ENCODE results near the gene FGG.

Gene FGG

DNA sequence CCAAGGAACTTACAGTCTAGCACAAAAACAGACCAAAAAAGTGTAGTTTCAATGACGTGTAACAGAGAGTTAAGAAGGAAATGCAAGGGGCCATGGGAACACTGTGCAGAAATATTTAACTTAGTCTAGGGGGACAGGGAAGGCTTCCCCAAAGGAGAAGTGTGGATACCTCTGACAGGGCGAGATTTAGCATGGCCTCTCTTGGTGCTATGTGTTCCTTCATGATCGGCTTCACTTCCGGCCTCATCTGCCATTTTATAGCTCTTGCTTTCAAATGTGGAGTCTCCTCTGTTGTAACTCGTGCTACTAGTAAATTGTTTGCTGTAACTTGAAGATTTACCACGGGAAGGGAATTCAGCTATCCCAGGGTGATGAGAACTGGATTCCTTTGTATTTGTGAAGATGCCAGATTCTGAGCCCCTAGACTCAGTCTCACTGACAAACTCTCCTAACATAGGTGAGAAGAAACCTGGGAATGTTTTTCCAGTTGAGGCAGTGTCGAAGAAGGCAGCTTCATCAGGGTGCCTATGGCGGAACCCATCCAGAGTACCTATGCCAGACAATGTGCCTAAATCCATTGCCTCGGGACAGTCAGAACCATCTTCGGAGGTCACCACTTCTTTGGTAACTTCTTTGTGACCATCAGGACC, 27.0 kb downstream of the FGG start:
- TF ChIP-seq, protein P1, sequence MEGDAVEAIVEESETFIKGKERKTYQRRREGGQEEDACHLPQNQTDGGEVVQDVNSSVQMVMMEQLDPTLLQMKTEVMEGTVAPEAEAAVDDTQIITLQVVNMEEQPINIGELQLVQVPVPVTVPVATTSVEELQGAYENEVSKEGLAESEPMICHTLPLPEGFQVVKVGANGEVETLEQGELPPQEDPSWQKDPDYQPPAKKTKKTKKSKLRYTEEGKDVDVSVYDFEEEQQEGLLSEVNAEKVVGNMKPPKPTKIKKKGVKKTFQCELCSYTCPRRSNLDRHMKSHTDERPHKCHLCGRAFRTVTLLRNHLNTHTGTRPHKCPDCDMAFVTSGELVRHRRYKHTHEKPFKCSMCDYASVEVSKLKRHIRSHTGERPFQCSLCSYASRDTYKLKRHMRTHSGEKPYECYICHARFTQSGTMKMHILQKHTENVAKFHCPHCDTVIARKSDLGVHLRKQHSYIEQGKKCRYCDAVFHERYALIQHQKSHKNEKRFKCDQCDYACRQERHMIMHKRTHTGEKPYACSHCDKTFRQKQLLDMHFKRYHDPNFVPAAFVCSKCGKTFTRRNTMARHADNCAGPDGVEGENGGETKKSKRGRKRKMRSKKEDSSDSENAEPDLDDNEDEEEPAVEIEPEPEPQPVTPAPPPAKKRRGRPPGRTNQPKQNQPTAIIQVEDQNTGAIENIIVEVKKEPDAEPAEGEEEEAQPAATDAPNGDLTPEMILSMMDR (IDR thresholded peaks at IDR 0.05; ENCODE audit: insufficient read depth, low read depth, low read length, missing control alignments): no peak
- no peak overlapping the region for H3K4me3 ChIP-seq (ENCODE audit: low read depth, low read length)
- DNase-seq (ENCODE audit: low read depth): no peak

- TF ChIP-seq, protein P1 (IDR thresholded peaks at IDR 0.05; ENCODE audit: insufficient read depth, low read depth, low read length, missing control alignments): no peak
- no peak for DNase-seq (ENCODE audit: low read depth)
- H3K4me3 ChIP-seq (ENCODE audit: low read depth, low read length): no peak overlapping the region
These were observed 28.2 kb downstream of the FGG start for GRCh38 chr4:154584259-154584658.

- TF ChIP-seq, protein P1 (IDR thresholded peaks at IDR 0.05; ENCODE audit: insufficient read depth, low read depth, low read length, missing control alignments): no peak
- no peak overlapping the region for H3K4me3 ChIP-seq (ENCODE audit: low read depth, low read length)
- DNase-seq (ENCODE audit: low read depth): no peak
These were observed 28.8 kb downstream of the FGG start for GRCh38 chr4:154583677-154584076.

DNA sequence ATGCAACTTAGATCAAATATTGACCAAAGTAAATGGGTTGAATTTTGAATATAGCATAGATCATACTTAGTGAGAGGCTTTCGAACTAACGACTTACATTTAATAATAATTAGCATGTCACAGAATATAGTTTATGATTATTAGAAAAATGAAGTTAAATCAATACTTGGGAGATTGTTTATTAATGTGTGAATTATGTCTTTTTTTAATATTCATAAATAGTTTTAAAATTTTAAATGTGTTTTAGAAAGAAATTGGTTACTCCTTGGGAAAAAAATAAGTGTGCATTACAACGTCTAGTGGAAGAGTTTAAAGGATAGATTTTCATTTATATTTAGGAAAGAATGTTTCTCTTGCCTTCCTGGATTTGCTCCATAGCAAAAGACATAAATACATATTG, 29.2 kb downstream of the FGG start:
- DNase-seq (ENCODE audit: low read depth): no peak
- TF ChIP-seq, protein P1 (IDR thresholded peaks at IDR 0.05; ENCODE audit: insufficient read depth, low read depth, low read length, missing control alignments): no peak

DNA sequence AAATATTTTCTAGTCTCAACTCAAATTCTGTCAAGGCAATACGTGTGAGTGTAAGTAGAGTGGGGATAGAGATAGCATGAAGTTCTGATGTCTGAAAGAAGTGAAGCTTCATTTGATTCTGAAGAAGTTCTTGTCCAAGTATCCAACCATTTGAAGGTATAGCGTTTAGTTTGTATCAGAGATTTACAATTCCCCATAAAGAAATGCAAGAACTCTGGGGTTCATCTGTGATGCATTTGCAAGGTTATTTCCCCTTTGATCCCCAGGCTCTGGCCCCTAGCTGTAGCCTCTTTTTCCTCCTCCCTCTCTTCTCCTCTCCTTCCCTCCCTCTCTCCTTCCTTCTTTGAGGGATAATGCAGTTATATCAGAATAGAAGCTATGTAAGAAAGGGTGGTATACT, 29.7 kb downstream of the FGG start:
- TF ChIP-seq, protein P1 (IDR thresholded peaks at IDR 0.05; ENCODE audit: insufficient read depth, low read depth, low read length, missing control alignments): no peak
- H3K4me3 ChIP-seq (ENCODE audit: low read depth, low read length): no peak overlapping the region
- no peak for DNase-seq (ENCODE audit: low read depth)

More for the DNA sequence above, 29.2 kb downstream of the FGG start:
- no peak overlapping the region for H3K4me3 ChIP-seq (ENCODE audit: low read depth, low read length)

DNA sequence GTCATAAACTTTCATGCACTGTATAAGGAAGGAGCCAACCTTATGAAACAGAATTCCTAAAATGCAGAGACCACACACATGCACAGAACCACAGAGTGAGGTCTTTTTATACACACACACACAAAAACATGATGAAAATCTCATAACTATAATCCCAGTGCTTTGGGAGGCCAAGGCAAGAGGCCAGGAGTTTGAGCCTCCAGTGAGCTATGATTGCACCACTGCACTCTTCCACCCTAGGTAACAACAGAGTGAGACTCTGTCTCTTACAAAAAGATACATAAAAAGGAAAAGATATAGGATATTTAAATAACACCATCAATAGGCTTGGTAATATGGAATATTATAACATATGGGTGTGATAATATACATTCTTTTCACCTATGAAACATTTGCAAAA, 32.5 kb downstream of the FGG start:
- no peak overlapping the region for H3K4me3 ChIP-seq (ENCODE audit: low read depth, low read length)
- TF ChIP-seq, protein P1 (IDR thresholded peaks at IDR 0.05; ENCODE audit: insufficient read depth, low read depth, low read length, missing control alignments): no peak
- no peak for DNase-seq (ENCODE audit: low read depth)

DNA sequence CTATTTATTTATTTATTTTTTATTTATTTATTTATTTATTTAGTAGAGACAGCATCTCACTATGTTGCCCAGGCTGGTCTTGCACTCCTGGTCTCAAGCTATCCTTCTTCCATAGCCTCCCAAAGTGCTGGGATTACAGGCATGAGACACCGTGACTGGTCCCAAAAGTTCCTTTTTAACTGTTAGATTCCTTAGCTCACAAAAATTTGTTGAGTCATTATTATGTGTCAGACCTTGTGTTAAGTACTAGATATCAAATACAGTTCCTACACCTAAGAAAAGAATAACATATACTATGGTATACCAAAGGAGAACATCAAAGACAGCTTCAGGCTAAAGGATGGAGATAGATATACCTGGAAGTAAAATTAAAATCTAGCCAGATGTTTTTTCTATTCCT, 33.5 kb downstream of the FGG start:
- TF ChIP-seq, protein P1 (IDR thresholded peaks at IDR 0.05; ENCODE audit: insufficient read depth, low read depth, low read length, missing control alignments): no peak
- DNase-seq (ENCODE audit: low read depth): no peak
- H3K4me3 ChIP-seq (ENCODE audit: low read depth, low read length): no peak overlapping the region

All from GM12865 (cell line).